ENCODE results near the gene IFT20. TPM values are rescaled to one million over a fixed set of nuclear protein-coding genes. Genes with fewer than 3 reads are reported as not detected.

The IFT20 gene
- total and polyA plus RNA-seq, 9 of the 15 experiments (the other 6 are each of a cell fraction or from before 2014, with no cell fraction given): 11.2 to 38.6 (median 20.1) TPM

DNA sequence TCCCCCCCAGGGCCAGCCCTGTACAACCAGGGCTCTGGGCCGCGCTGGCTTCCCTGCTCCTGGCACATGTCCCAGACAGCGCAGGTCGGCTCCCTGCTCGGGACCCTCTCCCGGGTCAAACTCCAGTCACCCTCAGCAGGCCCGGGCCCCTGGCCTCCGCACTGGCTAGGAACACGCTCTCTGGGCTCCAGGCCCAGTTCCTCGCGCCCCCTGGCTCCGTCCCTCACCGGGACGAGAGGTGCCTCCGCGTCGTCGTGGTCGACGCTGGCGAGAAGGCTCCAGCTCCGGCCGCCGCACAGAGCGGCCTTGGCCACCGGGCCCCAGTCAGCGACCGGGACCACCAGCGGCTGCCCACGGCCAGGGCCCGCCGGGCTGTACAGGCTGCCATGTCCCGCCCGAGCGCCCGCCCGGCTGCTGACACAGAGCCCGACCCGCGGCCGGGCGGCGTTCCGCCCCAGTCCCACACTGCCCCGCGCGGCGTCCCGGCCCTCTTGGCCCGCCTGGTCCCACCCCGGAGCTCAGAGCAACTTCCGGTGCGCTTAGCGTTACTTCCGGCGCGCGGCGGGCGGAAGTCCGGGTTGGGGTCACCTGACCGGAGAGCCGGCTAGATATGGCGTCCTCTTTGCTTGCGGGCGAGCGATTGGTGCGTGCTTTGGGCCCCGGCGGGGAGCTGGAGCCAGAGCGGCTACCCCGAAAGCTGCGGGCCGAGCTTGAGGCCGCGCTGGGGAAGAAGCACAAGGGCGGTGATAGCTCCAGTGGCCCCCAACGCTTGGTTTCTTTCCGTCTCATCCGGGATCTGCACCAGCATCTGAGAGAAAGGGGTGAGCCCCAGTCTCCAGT is 22.0 kb upstream of the IFT20 start, which contains the start of gene POLDIP2 (continued):
- TF ChIP-seq SLC30A9 (CRISPR knock-in tag; IDR thresholded peaks at IDR 0.05) (no peak), ZNF77 (CRISPR knock-in tag; IDR thresholded peaks at IDR 0.05) (no peak), PCBP2 (IDR thresholded peaks at IDR 0.05; ENCODE audit: low read depth, low read length, poor library complexity, severe bottlenecking) (no peak), ZNF76 (CRISPR knock-in tag; IDR thresholded peaks at IDR 0.05; ENCODE audit: borderline replicate concordance) (peak; percentile 96), ZNF197 (CRISPR knock-in tag; IDR thresholded peaks at IDR 0.05; ENCODE audit: low read depth) (no peak), ZNF583 (CRISPR knock-in tag; IDR thresholded peaks at IDR 0.05) (no peak), EP300 (IDR thresholded peaks at IDR 0.05; ENCODE audit: low read length) (peak; percentile 23), ETV1 (tag; conservative IDR thresholded peaks at IDR 0.05; ENCODE audit: low read depth) (peak; percentile 88), BRD4 (IDR thresholded peaks at IDR 0.05) (0 out of 2 replicates have a peak, but pooled peaks have one; percentile 73), CHCHD3 (CRISPR knock-in tag; IDR thresholded peaks at IDR 0.05) (no peak), GABPB1 (CRISPR knock-in tag; IDR thresholded peaks at IDR 0.05) (peak; percentile 98), PTRF (tag; IDR thresholded peaks at IDR 0.05) (no peak), ZNF140 (CRISPR knock-in tag; IDR thresholded peaks at IDR 0.05) (no peak), BMI1 (IDR thresholded peaks at IDR 0.05; ENCODE audit: low read length) (no peak), PTTG1 (tag; IDR thresholded peaks at IDR 0.05; ENCODE audit: low read depth) (no peak), GTF2A2 (tag; IDR thresholded peaks at IDR 0.05) (no peak)
- TF ChIP-seq, protein P1, sequence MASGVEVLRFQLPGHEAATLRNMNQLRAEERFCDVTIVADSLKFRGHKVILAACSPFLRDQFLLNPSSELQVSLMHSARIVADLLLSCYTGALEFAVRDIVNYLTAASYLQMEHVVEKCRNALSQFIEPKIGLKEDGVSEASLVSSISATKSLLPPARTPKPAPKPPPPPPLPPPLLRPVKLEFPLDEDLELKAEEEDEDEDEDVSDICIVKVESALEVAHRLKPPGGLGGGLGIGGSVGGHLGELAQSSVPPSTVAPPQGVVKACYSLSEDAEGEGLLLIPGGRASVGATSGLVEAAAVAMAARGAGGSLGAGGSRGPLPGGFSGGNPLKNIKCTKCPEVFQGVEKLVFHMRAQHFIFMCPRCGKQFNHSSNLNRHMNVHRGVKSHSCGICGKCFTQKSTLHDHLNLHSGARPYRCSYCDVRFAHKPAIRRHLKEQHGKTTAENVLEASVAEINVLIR (CRISPR knock-in tag; IDR thresholded peaks at IDR 0.05): peak; percentile 74
- TF ChIP-seq, protein P2, sequence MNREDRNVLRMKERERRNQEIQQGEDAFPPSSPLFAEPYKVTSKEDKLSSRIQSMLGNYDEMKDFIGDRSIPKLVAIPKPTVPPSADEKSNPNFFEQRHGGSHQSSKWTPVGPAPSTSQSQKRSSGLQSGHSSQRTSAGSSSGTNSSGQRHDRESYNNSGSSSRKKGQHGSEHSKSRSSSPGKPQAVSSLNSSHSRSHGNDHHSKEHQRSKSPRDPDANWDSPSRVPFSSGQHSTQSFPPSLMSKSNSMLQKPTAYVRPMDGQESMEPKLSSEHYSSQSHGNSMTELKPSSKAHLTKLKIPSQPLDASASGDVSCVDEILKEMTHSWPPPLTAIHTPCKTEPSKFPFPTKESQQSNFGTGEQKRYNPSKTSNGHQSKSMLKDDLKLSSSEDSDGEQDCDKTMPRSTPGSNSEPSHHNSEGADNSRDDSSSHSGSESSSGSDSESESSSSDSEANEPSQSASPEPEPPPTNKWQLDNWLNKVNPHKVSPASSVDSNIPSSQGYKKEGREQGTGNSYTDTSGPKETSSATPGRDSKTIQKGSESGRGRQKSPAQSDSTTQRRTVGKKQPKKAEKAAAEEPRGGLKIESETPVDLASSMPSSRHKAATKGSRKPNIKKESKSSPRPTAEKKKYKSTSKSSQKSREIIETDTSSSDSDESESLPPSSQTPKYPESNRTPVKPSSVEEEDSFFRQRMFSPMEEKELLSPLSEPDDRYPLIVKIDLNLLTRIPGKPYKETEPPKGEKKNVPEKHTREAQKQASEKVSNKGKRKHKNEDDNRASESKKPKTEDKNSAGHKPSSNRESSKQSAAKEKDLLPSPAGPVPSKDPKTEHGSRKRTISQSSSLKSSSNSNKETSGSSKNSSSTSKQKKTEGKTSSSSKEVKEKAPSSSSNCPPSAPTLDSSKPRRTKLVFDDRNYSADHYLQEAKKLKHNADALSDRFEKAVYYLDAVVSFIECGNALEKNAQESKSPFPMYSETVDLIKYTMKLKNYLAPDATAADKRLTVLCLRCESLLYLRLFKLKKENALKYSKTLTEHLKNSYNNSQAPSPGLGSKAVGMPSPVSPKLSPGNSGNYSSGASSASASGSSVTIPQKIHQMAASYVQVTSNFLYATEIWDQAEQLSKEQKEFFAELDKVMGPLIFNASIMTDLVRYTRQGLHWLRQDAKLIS (CRISPR knock-in tag; IDR thresholded peaks at IDR 0.05): 0 out of 2 replicates have a peak, but pooled peaks have one; percentile 40
- TF ChIP-seq, protein P3, sequence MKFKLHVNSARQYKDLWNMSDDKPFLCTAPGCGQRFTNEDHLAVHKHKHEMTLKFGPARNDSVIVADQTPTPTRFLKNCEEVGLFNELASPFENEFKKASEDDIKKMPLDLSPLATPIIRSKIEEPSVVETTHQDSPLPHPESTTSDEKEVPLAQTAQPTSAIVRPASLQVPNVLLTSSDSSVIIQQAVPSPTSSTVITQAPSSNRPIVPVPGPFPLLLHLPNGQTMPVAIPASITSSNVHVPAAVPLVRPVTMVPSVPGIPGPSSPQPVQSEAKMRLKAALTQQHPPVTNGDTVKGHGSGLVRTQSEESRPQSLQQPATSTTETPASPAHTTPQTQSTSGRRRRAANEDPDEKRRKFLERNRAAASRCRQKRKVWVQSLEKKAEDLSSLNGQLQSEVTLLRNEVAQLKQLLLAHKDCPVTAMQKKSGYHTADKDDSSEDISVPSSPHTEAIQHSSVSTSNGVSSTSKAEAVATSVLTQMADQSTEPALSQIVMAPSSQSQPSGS (CRISPR knock-in tag; IDR thresholded peaks at IDR 0.05): no peak
- TF ChIP-seq, protein P4, sequence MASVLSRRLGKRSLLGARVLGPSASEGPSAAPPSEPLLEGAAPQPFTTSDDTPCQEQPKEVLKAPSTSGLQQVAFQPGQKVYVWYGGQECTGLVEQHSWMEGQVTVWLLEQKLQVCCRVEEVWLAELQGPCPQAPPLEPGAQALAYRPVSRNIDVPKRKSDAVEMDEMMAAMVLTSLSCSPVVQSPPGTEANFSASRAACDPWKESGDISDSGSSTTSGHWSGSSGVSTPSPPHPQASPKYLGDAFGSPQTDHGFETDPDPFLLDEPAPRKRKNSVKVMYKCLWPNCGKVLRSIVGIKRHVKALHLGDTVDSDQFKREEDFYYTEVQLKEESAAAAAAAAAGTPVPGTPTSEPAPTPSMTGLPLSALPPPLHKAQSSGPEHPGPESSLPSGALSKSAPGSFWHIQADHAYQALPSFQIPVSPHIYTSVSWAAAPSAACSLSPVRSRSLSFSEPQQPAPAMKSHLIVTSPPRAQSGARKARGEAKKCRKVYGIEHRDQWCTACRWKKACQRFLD (CRISPR knock-in tag; IDR thresholded peaks at IDR 0.05): no peak

Measured in K562 (cell line).